GM12878 (cell line): ENCODE measurements around the gene GIPC3.

Source experiments
- CREB1 ChIP-seq: IDR thresholded peaks from 2 replicates; pipeline ENCODE4 v1.6.1; 2012; ENCODE audit warnings: low read depth, mild to moderate bottlenecking, inconsistent platforms
- RAD21 ChIP-seq: IDR thresholded peaks from 2 replicates; pipeline ENCODE4 v1.6.1; 2011; ENCODE audit warnings: mild to moderate bottlenecking, low read depth, low read length, moderate library complexity; ENCODE audit not compliant: insufficient read depth
- TAF1 ChIP-seq: IDR thresholded peaks from 2 replicates; pipeline ENCODE4 v1.6.1; 2011; ENCODE audit warnings: mild to moderate bottlenecking, low read depth, low read length, borderline replicate concordance
- TF ChIP-seq, protein P1 (sequence below), 3 experiments: IDR thresholded peaks in 2 of 3; conservative IDR thresholded peaks in 1 of 3; 2 replicates each; pipeline ENCODE4 v1.5.1; 2011; ENCODE audit warnings: low read depth in 3 of 3, low read length in 3 of 3, mild to moderate bottlenecking in 3 of 3, control low read depth in 2 of 3, moderate library complexity in 2 of 3, inconsistent platforms in 1 of 3, mixed read lengths in 1 of 3; ENCODE audit not compliant: control insufficient read depth in 2 of 3, insufficient read depth in 1 of 3; ENCODE audit errors: extremely low read depth in 1 of 3

DNA sequence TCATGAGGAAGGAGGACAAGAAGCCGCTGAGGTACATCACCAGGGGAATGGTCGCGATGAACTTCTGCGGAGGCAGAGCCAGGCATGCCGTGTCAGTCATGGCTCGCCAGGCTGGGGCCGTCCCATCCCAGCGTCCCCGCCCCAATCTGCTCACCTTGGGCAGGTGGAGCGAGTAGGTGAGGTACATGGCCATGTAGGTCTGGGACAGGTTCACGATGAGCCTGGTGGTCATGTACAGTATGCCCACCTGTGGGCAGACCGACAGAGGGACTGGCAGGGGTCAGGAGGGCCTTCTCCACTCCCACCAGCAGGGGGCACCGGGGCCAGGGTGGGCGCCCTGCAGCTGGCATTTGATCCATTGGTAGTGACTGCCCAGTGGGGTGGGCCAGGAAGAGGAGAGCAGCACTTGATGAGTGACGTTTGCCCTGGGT lies 38.0 kb upstream of the GIPC3 start:
- TF ChIP-seq TAF1 (no peak), CREB1 (no peak), RAD21 (no peak)
- TF ChIP-seq, protein P1, sequence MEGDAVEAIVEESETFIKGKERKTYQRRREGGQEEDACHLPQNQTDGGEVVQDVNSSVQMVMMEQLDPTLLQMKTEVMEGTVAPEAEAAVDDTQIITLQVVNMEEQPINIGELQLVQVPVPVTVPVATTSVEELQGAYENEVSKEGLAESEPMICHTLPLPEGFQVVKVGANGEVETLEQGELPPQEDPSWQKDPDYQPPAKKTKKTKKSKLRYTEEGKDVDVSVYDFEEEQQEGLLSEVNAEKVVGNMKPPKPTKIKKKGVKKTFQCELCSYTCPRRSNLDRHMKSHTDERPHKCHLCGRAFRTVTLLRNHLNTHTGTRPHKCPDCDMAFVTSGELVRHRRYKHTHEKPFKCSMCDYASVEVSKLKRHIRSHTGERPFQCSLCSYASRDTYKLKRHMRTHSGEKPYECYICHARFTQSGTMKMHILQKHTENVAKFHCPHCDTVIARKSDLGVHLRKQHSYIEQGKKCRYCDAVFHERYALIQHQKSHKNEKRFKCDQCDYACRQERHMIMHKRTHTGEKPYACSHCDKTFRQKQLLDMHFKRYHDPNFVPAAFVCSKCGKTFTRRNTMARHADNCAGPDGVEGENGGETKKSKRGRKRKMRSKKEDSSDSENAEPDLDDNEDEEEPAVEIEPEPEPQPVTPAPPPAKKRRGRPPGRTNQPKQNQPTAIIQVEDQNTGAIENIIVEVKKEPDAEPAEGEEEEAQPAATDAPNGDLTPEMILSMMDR (IDR thresholded peaks at IDR 0.05 in 2 of 3, conservative IDR thresholded peaks at IDR 0.05 in 1 of 3; ENCODE audit: control insufficient read depth in 2 of 3, extremely low read depth in 1 of 3, insufficient read depth in 1 of 3, low read depth in 3 of 3, low read length in 3 of 3) = peak; percentile 30 to 71 (median 63)
